ENCODE measurements around the gene VSIG10L. TPM values are rescaled to one million over a fixed set of nuclear protein-coding genes. Genes with fewer than 3 reads are reported as not detected.

VSIG10L gene
- total and polyA plus RNA-seq, 3 experiments from 2014 or later, result 0.29 to 3.6 (median 3.3) TPM

DNA sequence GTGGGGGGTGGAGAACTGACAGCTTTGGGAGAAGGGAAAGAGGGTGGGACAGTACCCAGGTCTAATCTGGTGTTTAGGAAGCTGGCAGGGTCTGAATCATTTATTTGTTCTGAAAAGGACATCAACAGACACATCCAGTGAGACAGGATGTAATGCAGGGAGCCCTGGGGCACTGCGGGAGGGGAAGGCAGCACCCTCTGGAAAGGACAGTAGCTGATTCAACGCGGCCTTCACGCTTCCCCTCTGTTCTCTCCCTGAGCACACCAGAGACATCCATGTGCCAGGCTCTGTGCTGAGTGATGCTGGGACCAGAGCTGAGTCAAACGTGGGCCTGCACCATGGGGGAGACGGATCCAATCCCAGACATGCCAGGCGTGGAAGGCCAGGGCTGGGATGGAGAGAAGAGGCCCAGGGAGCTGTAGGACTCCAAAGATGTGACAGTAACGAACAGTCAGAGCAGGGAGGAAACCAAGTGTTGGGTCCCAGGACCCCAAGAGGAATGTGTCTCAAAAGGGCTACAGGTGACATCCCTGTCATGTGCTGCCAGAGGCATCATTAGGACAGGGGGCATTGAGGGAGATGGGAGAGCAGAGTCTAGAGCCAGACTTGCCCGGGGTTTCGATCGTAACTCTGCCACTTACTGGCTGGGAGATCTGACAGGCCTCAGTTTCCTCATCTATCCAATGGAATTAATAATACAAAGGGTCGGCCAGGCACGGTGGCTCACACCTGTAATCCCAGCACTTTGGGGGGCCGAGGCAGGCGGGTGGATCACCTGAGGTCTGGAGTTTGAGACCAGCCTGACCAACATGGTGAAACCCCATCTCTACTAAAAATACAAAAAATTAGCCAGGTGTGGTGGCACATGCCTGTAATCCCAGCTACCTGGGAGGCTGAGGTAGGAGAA lies 22.5 kb upstream of the VSIG10L start:
- H3K4me3 Mint-ChIP-seq, result peak overlapping the region; percentile 12 to 85 (median 58)
- ChIA-PET CTCF (no interaction called here), POLR2A (no interaction called here)
- Histone ChIP-seq H3K9me3 (ENCODE audit: low read length) (no peaks in the 10 kb centered on the region), H3K27ac (ENCODE audit: low read depth, low read length) (no peak overlapping the region), H3K36me3 (ENCODE audit: insufficient read depth, low read length) (no peaks in the 10 kb centered on the region), H3K4me1 (ENCODE audit: insufficient read depth, low read length) (peaks cover 29% of the 10 kb centered on the region), H3K27me3 (ENCODE audit: insufficient read depth, low read length, poor library complexity, severe bottlenecking) (no peaks in the 10 kb centered on the region), H3K4me3 (ENCODE audit: low read length) (no peak overlapping the region)
- H3K4me1 Mint-ChIP-seq, result peaks cover 44 to 79% (median 54%) of the 10 kb centered on the region in 3 donors
- H3K36me3 Mint-ChIP-seq, result peaks cover 0 to 17% (median 0%) of the 10 kb centered on the region in 3 donors
- no peak for DNase-seq
- no peaks in the 10 kb centered on the region for H3K9me3 Mint-ChIP-seq
- peaks cover 0 to 7% of the 10 kb centered on the region in 2 donors for H3K27me3 Mint-ChIP-seq
- peak overlapping the region in 7 of 8 donors; percentile 17 to 80 (median 66) for H3K27ac Mint-ChIP-seq

DNA sequence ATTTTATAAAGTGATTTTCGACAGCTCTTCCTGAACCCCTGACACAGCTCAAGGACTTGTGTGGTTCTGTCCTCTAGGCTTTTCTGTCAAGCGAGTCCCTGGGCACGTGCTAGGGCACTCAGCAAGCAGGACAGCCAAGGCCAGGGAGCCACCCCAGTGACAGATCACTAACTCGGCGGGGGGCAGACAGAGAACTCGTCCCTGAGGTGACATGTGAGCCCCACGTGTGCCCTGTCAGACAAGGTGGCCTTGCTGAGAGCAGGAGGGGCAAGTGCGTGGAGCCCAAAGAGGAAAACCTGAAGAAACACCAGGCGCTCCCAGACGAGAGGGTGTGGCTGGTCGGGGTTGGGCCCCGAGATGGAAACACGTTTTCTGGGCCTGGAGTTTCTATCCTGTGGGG lies 19.3 kb upstream of the VSIG10L start:
- CTCF ChIA-PET, result interaction anchor here (0.7 kb wide), 1 partner anchor 1225 kb away, joined by 3 read pairs; no protein-coding TSS in a partner anchor
- Mint-ChIP-seq H3K36me3 (peaks cover 0 to 9% (median 0%) of the 10 kb centered on the region in 3 donors), H3K9me3 (no peaks in the 10 kb centered on the region), H3K4me3 (peak overlapping the region in 2 of 7 donors; percentile 26 to 36), H3K27ac (no peak overlapping the region), H3K4me1 (peaks cover 29 to 56% (median 45%) of the 10 kb centered on the region in 3 donors), H3K27me3 (peaks cover 0 to 5% of the 10 kb centered on the region in 2 donors)
- Histone ChIP-seq H3K27ac (ENCODE audit: low read depth, low read length) (no peak overlapping the region), H3K27me3 (ENCODE audit: insufficient read depth, low read length, poor library complexity, severe bottlenecking) (no peaks in the 10 kb centered on the region), H3K36me3 (ENCODE audit: insufficient read depth, low read length) (no peaks in the 10 kb centered on the region), H3K9me3 (ENCODE audit: low read length) (no peaks in the 10 kb centered on the region), H3K4me3 (ENCODE audit: low read length) (no peak overlapping the region), H3K4me1 (ENCODE audit: insufficient read depth, low read length) (peaks cover 23% of the 10 kb centered on the region)
- DNase-seq, result peak in 1 of 5 donors; percentile 39
- POLR2A ChIA-PET, result no interaction called here

DNA sequence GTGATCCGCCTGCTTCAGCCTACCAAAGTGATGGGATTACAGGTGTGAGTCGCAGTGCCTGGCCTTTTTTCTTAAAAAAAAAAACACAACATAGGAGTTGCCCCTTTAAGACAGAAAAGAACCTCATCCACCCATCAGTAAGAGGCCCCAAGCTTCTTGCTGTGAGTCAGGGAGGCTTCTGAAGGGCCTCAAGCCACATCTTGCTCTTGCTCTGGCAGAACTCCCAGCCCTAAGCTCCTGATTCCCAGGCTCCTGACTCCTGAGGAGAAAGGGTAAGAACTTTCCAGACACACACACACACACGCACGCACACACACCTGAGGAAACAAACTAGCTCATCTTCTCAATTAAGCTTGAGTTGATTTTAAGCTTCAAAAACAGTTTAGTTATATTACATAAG lies 17.4 kb upstream of the VSIG10L start:
- no peaks in the 10 kb centered on the region for H3K36me3 ChIP-seq (ENCODE audit: insufficient read depth, low read length)
- Mint-ChIP-seq H3K27ac (peak overlapping the region in 1 of 8 donors; percentile 61), H3K9me3 (no peaks in the 10 kb centered on the region), H3K4me1 (peaks cover 25 to 54% (median 45%) of the 10 kb centered on the region in 3 donors), H3K27me3 (peaks cover 0 to 4% of the 10 kb centered on the region in 2 donors), H3K36me3 (peaks cover 0 to 9% (median 0%) of the 10 kb centered on the region in 3 donors), H3K4me3 (no peak overlapping the region)
- H3K27ac ChIP-seq (ENCODE audit: low read depth, low read length), result no peak overlapping the region
- peaks cover 19% of the 10 kb centered on the region for H3K4me1 ChIP-seq (ENCODE audit: insufficient read depth, low read length)
- H3K9me3 ChIP-seq (ENCODE audit: low read length), result no peaks in the 10 kb centered on the region
- CTCF ChIA-PET, result interaction anchor here (1.1 to 1.3 kb wide), 4 partner anchors 8 to 58 kb away, joined by 3 to 5 read pairs (median 4); partner anchors contain the start of gene SIGLEC10
- no peak for DNase-seq
- no peak overlapping the region for H3K4me3 ChIP-seq (ENCODE audit: low read length)
- no peaks in the 10 kb centered on the region for H3K27me3 ChIP-seq (ENCODE audit: insufficient read depth, low read length, poor library complexity, severe bottlenecking)
- POLR2A ChIA-PET, result no interaction called here

GRCh38 chr19:51357952-51358351 lies 16.0 kb upstream of the VSIG10L start:
- peaks cover 14 to 43% (median 33%) of the 10 kb centered on the region in 3 donors for H3K4me1 Mint-ChIP-seq
- POLR2A ChIA-PET, result interaction anchor here (0.6 to 0.7 kb wide), 2 partner anchors 10 to 25 kb away, joined by 4 to 5 read pairs; no protein-coding TSS in a partner anchor

DNA sequence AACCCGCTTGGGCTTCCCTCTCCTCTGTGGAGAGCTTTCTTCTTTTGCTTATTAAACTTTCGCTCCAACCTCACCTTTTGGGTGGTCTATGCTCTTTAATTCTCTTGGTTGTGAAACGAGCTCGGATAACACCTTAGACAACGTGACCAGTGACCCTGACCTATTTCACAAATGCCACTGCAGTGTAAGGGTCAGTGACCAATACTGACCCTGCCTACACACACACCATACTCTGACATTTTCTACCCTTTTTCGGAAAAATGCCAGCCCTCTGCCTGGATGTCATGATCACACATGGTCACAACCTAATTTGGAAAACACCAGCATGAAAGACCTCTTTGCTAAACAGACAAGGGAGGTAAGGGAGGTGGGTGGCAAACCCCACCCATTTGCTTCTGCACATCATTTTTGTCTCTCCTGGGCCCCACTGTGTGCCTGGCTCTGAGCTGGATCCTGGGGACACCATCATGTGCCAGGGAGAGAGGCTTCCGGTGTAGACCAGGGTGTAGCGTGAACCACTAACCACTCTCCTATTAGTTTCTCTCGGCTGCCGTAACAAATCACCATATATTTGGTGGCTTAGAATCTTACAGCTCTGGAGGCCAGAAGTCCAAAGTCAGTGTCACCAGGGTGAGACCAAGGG lies 14.3 kb upstream of the VSIG10L start:
- DNase-seq, result no peak
- Histone ChIP-seq H3K27me3 (ENCODE audit: insufficient read depth, low read length, poor library complexity, severe bottlenecking) (no peaks in the 10 kb centered on the region), H3K36me3 (ENCODE audit: insufficient read depth, low read length) (peaks cover 3% of the 10 kb centered on the region), H3K4me3 (ENCODE audit: low read length) (no peak overlapping the region), H3K9me3 (ENCODE audit: low read length) (no peaks in the 10 kb centered on the region), H3K27ac (ENCODE audit: low read depth, low read length) (no peak overlapping the region), H3K4me1 (ENCODE audit: insufficient read depth, low read length) (peaks cover 13% of the 10 kb centered on the region)
- Mint-ChIP-seq H3K27me3 (peaks cover 0 to 1% of the 10 kb centered on the region in 2 donors), H3K9me3 (no peaks in the 10 kb centered on the region), H3K27ac (peak overlapping the region in 1 of 8 donors; percentile 35), H3K4me1 (peaks cover 8 to 31% (median 21%) of the 10 kb centered on the region in 3 donors), H3K36me3 (peaks cover 3 to 23% (median 8%) of the 10 kb centered on the region in 3 donors), H3K4me3 (no peak overlapping the region)
- POLR2A ChIA-PET, result no interaction called here
- CTCF ChIA-PET, result no interaction called here

More at GRCh38 chr19:51357952-51358351, 16.0 kb upstream of the VSIG10L start:
- Mint-ChIP-seq H3K9me3 (no peaks in the 10 kb centered on the region), H3K27ac (peak overlapping the region in 2 of 8 donors; percentile 48 to 56), H3K4me3 (no peak overlapping the region), H3K36me3 (peaks cover 0 to 11% (median 0%) of the 10 kb centered on the region in 3 donors), H3K27me3 (peaks cover 0 to 1% of the 10 kb centered on the region in 2 donors)
- CTCF ChIA-PET, result no interaction called here
- no peaks in the 10 kb centered on the region for H3K36me3 ChIP-seq (ENCODE audit: insufficient read depth, low read length)
- H3K27ac ChIP-seq (ENCODE audit: low read depth, low read length), result no peak overlapping the region
- no peaks in the 10 kb centered on the region for H3K9me3 ChIP-seq (ENCODE audit: low read length)
- H3K4me3 ChIP-seq (ENCODE audit: low read length), result no peak overlapping the region
- H3K4me1 ChIP-seq (ENCODE audit: insufficient read depth, low read length), result peaks cover 17% of the 10 kb centered on the region
- H3K27me3 ChIP-seq (ENCODE audit: insufficient read depth, low read length, poor library complexity, severe bottlenecking), result no peaks in the 10 kb centered on the region
- DNase-seq, result no peak

GRCh38 chr19:51354742-51355148 lies 12.8 kb upstream of the VSIG10L start:
- DNase-seq, result peak in 3 of 5 donors; percentile 13 to 75 (median 38)
- POLR2A ChIA-PET, result no interaction called here
- Mint-ChIP-seq H3K36me3 (peaks cover 3 to 37% (median 8%) of the 10 kb centered on the region in 3 donors), H3K9me3 (no peaks in the 10 kb centered on the region), H3K4me1 (peaks cover 8 to 24% (median 21%) of the 10 kb centered on the region in 3 donors), H3K4me3 (peak overlapping the region in 3 of 7 donors; percentile 15 to 64 (median 25)), H3K27ac (peak overlapping the region in 6 of 8 donors; percentile 38 to 90 (median 66)), H3K27me3 (peaks cover 0 to 1% of the 10 kb centered on the region in 2 donors)
- no peaks in the 10 kb centered on the region for H3K9me3 ChIP-seq (ENCODE audit: low read length)
- CTCF ChIA-PET, result interaction anchor here (1.1 to 1.5 kb wide), 2 partner anchors 15 to 41 kb away, joined by 3 to 4 read pairs; no protein-coding TSS in a partner anchor
- peaks cover 13% of the 10 kb centered on the region for H3K4me1 ChIP-seq (ENCODE audit: insufficient read depth, low read length)
- H3K4me3 ChIP-seq (ENCODE audit: low read length), result no peak overlapping the region
- H3K27ac ChIP-seq (ENCODE audit: low read depth, low read length), result no peak overlapping the region
- H3K36me3 ChIP-seq (ENCODE audit: insufficient read depth, low read length), result peaks cover 9% of the 10 kb centered on the region
- H3K27me3 ChIP-seq (ENCODE audit: insufficient read depth, low read length, poor library complexity, severe bottlenecking), result no peaks in the 10 kb centered on the region

- peaks cover 13% of the 10 kb centered on the region for H3K4me1 ChIP-seq (ENCODE audit: insufficient read depth, low read length)
- peaks cover 9% of the 10 kb centered on the region for H3K36me3 ChIP-seq (ENCODE audit: insufficient read depth, low read length)
- H3K9me3 ChIP-seq (ENCODE audit: low read length), result no peaks in the 10 kb centered on the region
- peak in 1 of 5 donors; percentile 30 for DNase-seq
- ChIA-PET POLR2A (no interaction called here), CTCF (interaction anchor here (1.1 to 1.5 kb wide), 2 partner anchors 15 to 42 kb away, joined by 3 to 4 read pairs; no protein-coding TSS in a partner anchor)
- no peak overlapping the region for H3K27ac ChIP-seq (ENCODE audit: low read depth, low read length)
- peak overlapping the region in 4 of 8 donors; percentile 17 to 90 (median 44) for H3K27ac Mint-ChIP-seq
- H3K4me1 Mint-ChIP-seq, result peaks cover 8 to 21% (median 20%) of the 10 kb centered on the region in 3 donors
- H3K36me3 Mint-ChIP-seq, result peaks cover 3 to 35% (median 8%) of the 10 kb centered on the region in 3 donors
- H3K9me3 Mint-ChIP-seq, result no peaks in the 10 kb centered on the region
- H3K4me3 Mint-ChIP-seq, result no peak overlapping the region
- H3K4me3 ChIP-seq (ENCODE audit: low read length), result no peak overlapping the region
- peaks cover 0 to 1% of the 10 kb centered on the region in 2 donors for H3K27me3 Mint-ChIP-seq
- no peaks in the 10 kb centered on the region for H3K27me3 ChIP-seq (ENCODE audit: insufficient read depth, low read length, poor library complexity, severe bottlenecking)
Observed at GRCh38 chr19:51354103-51354741, 12.3 kb upstream of the VSIG10L start.

Data from CD8-positive, alpha-beta memory T cell (primary cell).